Upper lobe of left lung (tissue), 6 donors: ENCODE measurements around the gene FLT3LG. TPM values are rescaled to one million over a fixed set of nuclear protein-coding genes. Genes with fewer than 3 reads are reported as not detected.
"Not testable (repeated sequence)": the region's sequence is repeated elsewhere in the genome, so short reads cannot be mapped to it uniquely, and the experiment has no call there.

Experiments used
- ATAC-seq, 2 donors: fragments of 200-7000 bp; cut with Tn5 transposase; one replicate each; pipeline ENCODE4 v1.9.1; 2022; ENCODE audit warnings: mild to moderate bottlenecking in 2 of 2, moderate library complexity in 2 of 2; ENCODE audit not compliant: low FRiP score in 2 of 2
- DNase-seq, 2 donors: peaks; one replicate each; pipeline ENCODE4 v3.0.0-alpha.2; 2019 to 2020
- H3K27ac ChIP-seq, 4 donors: fragments of 200-600 bp; sonication (generic); one replicate each; pipeline ENCODE4 v1.5.1; 2016 to 2019
- H3K27me3 ChIP-seq, 4 donors: fragments of 200-600 bp; sonication (generic); one replicate each; pipeline ENCODE4 v1.5.1; 2017 to 2019
- H3K36me3 ChIP-seq, 4 donors: fragments of 200-600 bp; sonication (generic); one replicate each; pipeline ENCODE4 v1.5.1; 2016 to 2019
- H3K4me1 ChIP-seq, 4 donors: fragments of 200-600 bp; sonication (generic); one replicate each; pipeline ENCODE4 v1.5.1; 2018 to 2019
- H3K4me3 ChIP-seq, 4 donors: fragments of 200-600 bp; sonication (generic); one replicate each; pipeline ENCODE4 v1.5.1; 2017 to 2019; ENCODE audit warnings: mild to moderate bottlenecking in 2 of 4, moderate library complexity in 1 of 4
- H3K9me3 ChIP-seq, 4 donors: fragments of 200-600 bp; sonication (generic); one replicate each; pipeline ENCODE4 v1.5.1; 2018 to 2019
- CTCF ChIP-seq, 6 experiments: fragments of 450-650 bp in 4 of 6; fragments of 200-600 bp in 2 of 6; sonication (generic) in 2 of 6; IDR thresholded peaks; one replicate each; pipeline ENCODE4 v1.5.1; 2016 to 2019; ENCODE audit warnings: antibody characterized with exemption in 6 of 6
- EP300 ChIP-seq, 4 donors: sonication (generic); formaldehyde crosslinking; IDR thresholded peaks; one replicate each; pipeline ENCODE4 v1.5.1; 2017; ENCODE audit warnings: antibody characterized with exemption in 4 of 4, control low read depth in 2 of 4
- POLR2A ChIP-seq, 4 donors: fragments of 450-650 bp; IDR thresholded peaks; one replicate each; pipeline ENCODE4 v1.5.1; 2016 to 2017; ENCODE audit warnings: antibody characterized with exemption in 4 of 4, mild to moderate bottlenecking in 2 of 4
- POLR2AphosphoS5 ChIP-seq, 2 donors: sonication (generic); formaldehyde crosslinking; IDR thresholded peaks; one replicate each; pipeline ENCODE4 v1.5.1; 2017; ENCODE audit warnings: antibody characterized with exemption in 2 of 2
- WGBS, 2 donors: methylation state at CpG; one replicate each; pipeline ENCODE4 v1.1.5; 2017 to 2018; 5-methylcytosine and 5-hydroxymethylcytosine counted together
- total RNA-seq, 6 donors: library from RNA; depleted of rRNA in 4 of 6; stranded (reverse); fragments of >200 nt in 4 of 6; gene quantifications; one replicate each; pipeline versions ENCODE4 v1.1.0 to v1.2.1, GENCODE V29; 2016 to 2021
- donor health status: DM: no; HTN: no; CAD: no; lungs with moderate emphysema.
- donor health status: DM: no; HTN: yes; CAD: no; lungs with severe emphysema.

The FLT3LG gene
- total RNA-seq, 6 donors from 2014 or later = 4.3 to 19.9 (median 9.9) TPM

- H3K36me3 ChIP-seq = peaks cover 0 to 13% (median 3%) of the 10 kb centered on the region in 4 donors
- H3K27me3 ChIP-seq = no peaks in the 10 kb centered on the region
- peak overlapping the region; percentile 95 to 99 (median 96) for H3K27ac ChIP-seq
- TF ChIP-seq EP300 (IDR thresholded peaks at IDR 0.05) = no peak
- TF ChIP-seq POLR2AphosphoS5 (IDR thresholded peaks at IDR 0.05) = no peak
- peak in 1 of 4 donors; percentile 27 for TF ChIP-seq POLR2A (IDR thresholded peaks at IDR 0.05)
- TF ChIP-seq CTCF (IDR thresholded peaks at IDR 0.05) = peak in 1 of 6 experiments; percentile 3
- H3K4me3 ChIP-seq = peak overlapping the region; percentile 50 to 87 (median 78)
- H3K9me3 ChIP-seq = no peaks in the 10 kb centered on the region
- 36 to 42% methylated on average over 10 of the region's 10 CpGs for WGBS, 2 donors
- peaks cover 10 to 45% (median 32%) of the 10 kb centered on the region in 4 donors for H3K4me1 ChIP-seq
- ATAC-seq (no peak), DNase-seq (no peak)
These were observed 20.2 kb upstream of the FLT3LG start for GRCh38 chr19:49453757-49454240.

- peaks cover 10 to 36% (median 27%) of the 10 kb centered on the region in 4 donors for H3K4me1 ChIP-seq
- no peaks in the 10 kb centered on the region for H3K9me3 ChIP-seq
- no peak overlapping the region for H3K4me3 ChIP-seq
- TF ChIP-seq EP300 (IDR thresholded peaks at IDR 0.05) (no peak), CTCF (IDR thresholded peaks at IDR 0.05) (no peak), POLR2A (IDR thresholded peaks at IDR 0.05) (no peak), POLR2AphosphoS5 (IDR thresholded peaks at IDR 0.05) (no peak)
- ATAC-seq (no peak), DNase-seq (no peak)
- peaks cover 0 to 16% (median 10%) of the 10 kb centered on the region in 4 donors for H3K36me3 ChIP-seq
- peak overlapping the region in 3 of 4 donors; percentile 49 to 60 (median 53) for H3K27ac ChIP-seq
- H3K27me3 ChIP-seq = no peaks in the 10 kb centered on the region
- WGBS, 2 donors = 74 to 78% methylated on average over 5 of the region's 5 CpGs
These were observed 18.2 kb upstream of the FLT3LG start for GRCh38 chr19:49455773-49456172.

GRCh38 chr19:49456326-49456725 lies 17.7 kb upstream of the FLT3LG start:
- Histone ChIP-seq H3K36me3 (peaks cover 0 to 19% (median 10%) of the 10 kb centered on the region in 4 donors), H3K9me3 (no peaks in the 10 kb centered on the region), H3K27me3 (no peaks in the 10 kb centered on the region), H3K4me3 (no peak overlapping the region), H3K27ac (peak overlapping the region; percentile 35 to 76 (median 64)), H3K4me1 (peaks cover 10 to 31% (median 26%) of the 10 kb centered on the region in 4 donors)
- DNase-seq (no peak), ATAC-seq (no peak)
- TF ChIP-seq POLR2A (IDR thresholded peaks at IDR 0.05) (no peak), EP300 (IDR thresholded peaks at IDR 0.05) (no peak), POLR2AphosphoS5 (IDR thresholded peaks at IDR 0.05) (no peak), CTCF (IDR thresholded peaks at IDR 0.05) (no peak)
- WGBS, 2 donors = 82 to 90% methylated on average over 5 of the region's 5 CpGs

- Histone ChIP-seq H3K4me3 (no peak overlapping the region), H3K27ac (peak overlapping the region; percentile 53 to 76 (median 62)), H3K27me3 (no peaks in the 10 kb centered on the region), H3K4me1 (peaks cover 10 to 21% (median 19%) of the 10 kb centered on the region in 4 donors), H3K9me3 (no peaks in the 10 kb centered on the region), H3K36me3 (peaks cover 0 to 29% (median 17%) of the 10 kb centered on the region in 4 donors)
- 83 to 91% methylated on average over 4 to 5 of the region's 5 CpGs for WGBS, 2 donors
- DNase-seq (no peak), ATAC-seq (no peak)
- TF ChIP-seq EP300 (IDR thresholded peaks at IDR 0.05) (no peak), POLR2AphosphoS5 (IDR thresholded peaks at IDR 0.05) (no peak), CTCF (IDR thresholded peaks at IDR 0.05) (no peak), POLR2A (IDR thresholded peaks at IDR 0.05) (no peak)
These were observed 15.5 kb upstream of the FLT3LG start for GRCh38 chr19:49458567-49458903.

- 94 to 96% methylated on average over 10 to 11 of the region's 12 CpGs for WGBS, 2 donors
- no peak for DNase-seq
- ATAC-seq = no peak
- H3K9me3 ChIP-seq = no peaks in the 10 kb centered on the region
- no peak overlapping the region for H3K27ac ChIP-seq
- no peak for TF ChIP-seq EP300 (IDR thresholded peaks at IDR 0.05)
- TF ChIP-seq CTCF (IDR thresholded peaks at IDR 0.05) = no peak
- no peak for TF ChIP-seq POLR2AphosphoS5 (IDR thresholded peaks at IDR 0.05)
- no peak for TF ChIP-seq POLR2A (IDR thresholded peaks at IDR 0.05)
- H3K27me3 ChIP-seq = no peaks in the 10 kb centered on the region
- peaks cover 0 to 38% (median 23%) of the 10 kb centered on the region in 4 donors for H3K36me3 ChIP-seq
- no peak overlapping the region for H3K4me3 ChIP-seq
- H3K4me1 ChIP-seq = peaks cover 2 to 14% (median 12%) of the 10 kb centered on the region in 4 donors
These were observed 14.6 kb upstream of the FLT3LG start for GRCh38 chr19:49459388-49459787.

GRCh38 chr19:49461130-49461529 lies 12.9 kb upstream of the FLT3LG start:
- not testable (repeated sequence) for H3K4me3 ChIP-seq, H3K4me1 ChIP-seq, ATAC-seq, H3K27ac ChIP-seq, H3K9me3 ChIP-seq, H3K27me3 ChIP-seq, DNase-seq
- no CpG with 5 or more reads among the region's 1 CpG for WGBS, 2 donors
- H3K36me3 ChIP-seq = peaks cover 0 to 55% (median 35%) of the 10 kb centered on the region in 4 donors
